GM12864 (cell line): Measurements from ENCODE around the gene USP30.

ENCODE experiments used
- DNase-seq: peaks from one replicate; pipeline ENCODE4 v3.0.0-alpha.2; 2011; ENCODE audit warnings: low read depth
- H3K4me3 ChIP-seq: 2 replicates; pipeline ENCODE4 v1.5.1; 2011; ENCODE audit warnings: mild to moderate bottlenecking, low read depth, low read length, control low read depth
- TF ChIP-seq, protein P1 (sequence below): IDR thresholded peaks from 2 replicates; pipeline ENCODE4 v1.5.1; 2011; ENCODE audit warnings: low read depth, mild to moderate bottlenecking, moderate library complexity, low read length, control low read depth, inconsistent platforms; ENCODE audit errors: missing control alignments

USP30 gene

DNA sequence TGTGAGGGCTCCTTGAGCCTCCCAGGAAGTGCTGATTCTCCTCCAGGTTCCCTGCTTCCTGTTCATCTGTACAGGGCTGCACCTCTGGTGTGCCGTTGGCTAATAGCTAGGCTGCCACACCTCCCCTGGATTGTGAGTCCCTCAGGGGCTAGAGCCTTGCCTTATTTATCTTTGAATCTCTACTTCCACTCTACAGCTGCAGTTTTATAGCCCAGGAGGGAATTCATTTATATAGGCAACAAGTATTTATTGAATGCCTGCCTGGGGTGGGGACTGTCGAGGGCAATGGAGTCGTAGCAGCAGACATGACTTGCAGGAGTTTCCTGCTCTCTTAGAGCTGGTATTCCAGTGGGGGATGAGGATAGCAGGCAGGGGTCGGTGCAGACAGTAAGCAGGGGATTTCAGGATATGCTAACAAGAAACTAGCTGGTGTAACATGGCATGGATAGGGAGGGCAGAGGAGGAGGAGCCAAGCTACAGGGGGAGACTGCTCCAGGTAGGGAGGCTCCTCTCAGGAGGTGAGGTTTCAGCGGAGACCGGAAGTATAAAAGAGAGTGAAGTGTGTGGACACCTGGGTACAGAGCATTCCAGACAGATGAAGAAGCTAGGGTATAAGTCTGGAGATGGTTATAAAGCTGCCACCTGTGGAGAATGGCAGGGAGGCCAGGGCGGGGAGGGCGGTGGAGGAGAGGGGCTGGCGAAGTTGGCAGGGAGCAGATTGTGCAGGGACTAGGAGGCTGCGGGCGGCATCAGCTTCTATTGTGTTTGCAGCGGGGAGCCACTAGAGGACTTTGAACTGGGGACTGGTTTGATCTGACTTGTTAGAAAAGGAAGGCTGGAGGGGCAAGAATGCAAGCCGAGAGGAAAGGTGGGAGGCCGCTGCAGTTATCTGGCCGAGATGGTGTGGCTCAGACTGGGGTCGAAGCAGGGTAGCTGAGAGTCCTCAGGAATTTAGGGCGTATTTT lies 17.2 kb downstream of the USP30 start:
- TF ChIP-seq, protein P1, sequence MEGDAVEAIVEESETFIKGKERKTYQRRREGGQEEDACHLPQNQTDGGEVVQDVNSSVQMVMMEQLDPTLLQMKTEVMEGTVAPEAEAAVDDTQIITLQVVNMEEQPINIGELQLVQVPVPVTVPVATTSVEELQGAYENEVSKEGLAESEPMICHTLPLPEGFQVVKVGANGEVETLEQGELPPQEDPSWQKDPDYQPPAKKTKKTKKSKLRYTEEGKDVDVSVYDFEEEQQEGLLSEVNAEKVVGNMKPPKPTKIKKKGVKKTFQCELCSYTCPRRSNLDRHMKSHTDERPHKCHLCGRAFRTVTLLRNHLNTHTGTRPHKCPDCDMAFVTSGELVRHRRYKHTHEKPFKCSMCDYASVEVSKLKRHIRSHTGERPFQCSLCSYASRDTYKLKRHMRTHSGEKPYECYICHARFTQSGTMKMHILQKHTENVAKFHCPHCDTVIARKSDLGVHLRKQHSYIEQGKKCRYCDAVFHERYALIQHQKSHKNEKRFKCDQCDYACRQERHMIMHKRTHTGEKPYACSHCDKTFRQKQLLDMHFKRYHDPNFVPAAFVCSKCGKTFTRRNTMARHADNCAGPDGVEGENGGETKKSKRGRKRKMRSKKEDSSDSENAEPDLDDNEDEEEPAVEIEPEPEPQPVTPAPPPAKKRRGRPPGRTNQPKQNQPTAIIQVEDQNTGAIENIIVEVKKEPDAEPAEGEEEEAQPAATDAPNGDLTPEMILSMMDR = no peak
- DNase-seq = no peak
- H3K4me3 ChIP-seq = no peak overlapping the region

DNA sequence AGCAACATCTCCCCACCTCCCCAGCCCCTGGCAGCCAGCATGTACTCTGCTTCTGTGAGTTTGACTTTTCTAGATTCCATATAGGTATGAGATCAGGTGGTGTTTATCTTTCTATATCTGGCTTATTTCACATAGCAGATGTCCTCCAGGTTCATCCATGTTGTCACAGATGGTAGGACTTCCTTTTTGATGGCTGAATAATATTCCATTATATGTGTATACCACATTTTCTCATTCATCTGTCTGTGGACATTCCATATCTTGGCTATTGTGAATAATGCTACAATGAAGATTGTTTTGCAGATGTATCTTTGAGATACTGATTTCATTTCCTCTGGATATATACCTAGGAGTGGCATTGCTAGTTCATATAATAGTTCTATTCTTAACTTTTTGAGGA lies 22.5 kb downstream of the USP30 start:
- TF ChIP-seq, protein P1 = no peak
- no peak for DNase-seq
- H3K4me3 ChIP-seq = no peak overlapping the region

DNA sequence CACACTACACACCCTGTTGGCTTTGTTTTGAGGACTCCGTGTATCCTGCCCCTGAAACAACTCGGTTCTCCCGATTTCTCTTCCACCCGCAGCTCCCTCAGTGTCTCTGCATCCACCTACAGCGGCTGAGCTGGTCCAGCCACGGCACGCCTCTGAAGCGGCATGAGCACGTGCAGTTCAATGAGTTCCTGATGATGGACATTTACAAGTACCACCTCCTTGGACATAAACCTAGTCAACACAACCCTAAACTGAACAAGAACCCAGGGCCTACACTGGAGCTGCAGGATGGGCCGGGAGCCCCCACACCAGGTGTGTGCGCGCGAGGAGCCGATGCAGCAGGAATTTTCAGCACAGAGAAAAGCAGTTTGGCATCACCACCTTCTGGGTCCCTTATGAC lies 30.4 kb downstream of the USP30 start:
- H3K4me3 ChIP-seq = no peak overlapping the region
- DNase-seq = no peak
- TF ChIP-seq, protein P1 = no peak

DNA sequence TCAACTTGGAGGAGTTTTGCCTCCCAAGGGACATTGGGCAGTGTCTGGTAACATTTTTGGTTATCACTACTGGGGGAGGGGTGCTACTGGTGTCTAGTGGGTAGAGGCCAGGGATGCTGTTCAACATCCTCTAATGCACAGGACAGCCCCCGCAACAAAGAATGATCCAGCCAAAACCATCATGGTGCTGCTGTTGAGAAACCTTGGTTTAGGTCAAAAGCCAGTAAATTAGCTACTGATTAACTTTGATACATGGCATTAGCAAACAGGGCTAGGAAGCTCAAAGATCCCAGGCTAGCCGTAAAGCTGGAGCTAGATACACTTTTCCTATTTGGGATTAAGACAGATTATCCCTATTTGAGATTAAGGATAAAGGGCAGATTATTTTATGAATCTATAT lies 32.0 kb downstream of the USP30 start:
- no peak for DNase-seq
- H3K4me3 ChIP-seq = no peak overlapping the region
- TF ChIP-seq, protein P1 = no peak

DNA sequence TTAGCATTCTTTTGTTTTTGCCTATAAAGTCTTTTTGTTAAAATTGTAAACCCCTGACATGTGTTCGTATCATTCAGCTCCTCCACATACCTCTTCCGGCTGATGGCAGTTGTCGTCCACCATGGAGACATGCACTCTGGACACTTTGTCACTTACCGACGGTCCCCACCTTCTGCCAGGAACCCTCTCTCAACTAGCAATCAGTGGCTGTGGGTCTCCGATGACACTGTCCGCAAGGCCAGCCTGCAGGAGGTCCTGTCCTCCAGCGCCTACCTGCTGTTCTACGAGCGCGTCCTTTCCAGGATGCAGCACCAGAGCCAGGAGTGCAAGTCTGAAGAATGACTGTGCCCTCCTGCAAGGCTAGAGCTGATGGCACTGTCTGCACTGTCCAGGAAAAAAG lies 33.2 kb downstream of the USP30 start:
- DNase-seq = no peak
- H3K4me3 ChIP-seq = no peak overlapping the region
- TF ChIP-seq, protein P1 = no peak

DNA sequence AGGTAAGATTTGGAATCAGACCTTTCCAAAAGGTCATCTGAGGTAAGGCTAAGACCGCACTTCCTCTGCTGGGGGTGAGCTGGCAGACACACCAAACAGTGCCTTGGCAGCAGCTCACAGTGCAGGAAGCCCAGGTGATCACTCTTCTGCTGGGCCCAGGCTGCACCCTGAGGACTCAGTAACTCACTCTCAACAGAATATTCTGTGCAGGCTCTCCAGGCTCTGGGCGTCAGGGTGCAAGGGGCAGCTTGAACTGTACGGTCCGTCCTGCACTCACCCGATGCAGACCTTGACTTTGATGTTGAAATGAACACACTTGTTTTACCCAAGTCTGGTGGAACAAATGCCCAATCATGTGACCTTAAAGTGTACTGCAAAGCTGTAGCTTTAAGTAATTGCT lies 34.9 kb downstream of the USP30 start:
- no peak for DNase-seq
- TF ChIP-seq, protein P1 = no peak
- no peak overlapping the region for H3K4me3 ChIP-seq

DNA sequence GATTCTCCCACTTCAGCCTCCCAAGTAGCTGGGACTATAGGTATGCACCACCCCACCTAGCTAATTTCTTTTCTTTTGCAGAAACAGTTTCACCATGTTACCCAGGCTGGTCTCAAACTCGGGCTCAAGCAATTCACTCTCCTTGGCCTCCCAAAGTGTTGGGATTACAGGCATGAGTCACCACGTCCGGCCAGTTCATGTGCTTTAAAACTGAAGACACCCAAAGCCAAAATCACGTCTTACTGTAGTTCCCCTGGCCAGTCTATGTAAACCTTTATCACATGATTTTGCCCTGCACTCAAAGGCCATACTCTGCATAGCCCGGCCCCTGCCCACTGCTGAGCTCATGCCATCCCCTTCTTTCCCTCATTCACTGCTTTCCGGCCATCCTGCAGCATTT lies 36.4 kb downstream of the USP30 start:
- TF ChIP-seq, protein P1 = no peak
- DNase-seq = no peak
- H3K4me3 ChIP-seq = no peak overlapping the region
